GM13977 (cell line): ENCODE measurements around the gene ID2.

ENCODE experiments used
- DNase-seq: peaks from one replicate; pipeline ENCODE4 v3.0.0; 2012; ENCODE audit warnings: low spot score
- in situ Hi-C: fragments of 300-500 bp; cut with MboI; formaldehyde crosslinking; loops from one replicate; pipeline ENCODE4 v1.12.0; 2022; ENCODE audit warnings: low sequenced_read_pairs, low pct_unique_long_range_greater_than_20kb, mixed read lengths, inconsistent platforms; ENCODE audit not compliant: unreplicated experiment
- TF ChIP-seq, protein P1 (sequence below): IDR thresholded peaks from 2 replicates; pipeline ENCODE4 v1.5.1; 2012; ENCODE audit warnings: mild to moderate bottlenecking, control low read depth; ENCODE audit not compliant: insufficient read depth; ENCODE audit errors: extremely low read depth, missing control alignments

Gene ID2

DNA sequence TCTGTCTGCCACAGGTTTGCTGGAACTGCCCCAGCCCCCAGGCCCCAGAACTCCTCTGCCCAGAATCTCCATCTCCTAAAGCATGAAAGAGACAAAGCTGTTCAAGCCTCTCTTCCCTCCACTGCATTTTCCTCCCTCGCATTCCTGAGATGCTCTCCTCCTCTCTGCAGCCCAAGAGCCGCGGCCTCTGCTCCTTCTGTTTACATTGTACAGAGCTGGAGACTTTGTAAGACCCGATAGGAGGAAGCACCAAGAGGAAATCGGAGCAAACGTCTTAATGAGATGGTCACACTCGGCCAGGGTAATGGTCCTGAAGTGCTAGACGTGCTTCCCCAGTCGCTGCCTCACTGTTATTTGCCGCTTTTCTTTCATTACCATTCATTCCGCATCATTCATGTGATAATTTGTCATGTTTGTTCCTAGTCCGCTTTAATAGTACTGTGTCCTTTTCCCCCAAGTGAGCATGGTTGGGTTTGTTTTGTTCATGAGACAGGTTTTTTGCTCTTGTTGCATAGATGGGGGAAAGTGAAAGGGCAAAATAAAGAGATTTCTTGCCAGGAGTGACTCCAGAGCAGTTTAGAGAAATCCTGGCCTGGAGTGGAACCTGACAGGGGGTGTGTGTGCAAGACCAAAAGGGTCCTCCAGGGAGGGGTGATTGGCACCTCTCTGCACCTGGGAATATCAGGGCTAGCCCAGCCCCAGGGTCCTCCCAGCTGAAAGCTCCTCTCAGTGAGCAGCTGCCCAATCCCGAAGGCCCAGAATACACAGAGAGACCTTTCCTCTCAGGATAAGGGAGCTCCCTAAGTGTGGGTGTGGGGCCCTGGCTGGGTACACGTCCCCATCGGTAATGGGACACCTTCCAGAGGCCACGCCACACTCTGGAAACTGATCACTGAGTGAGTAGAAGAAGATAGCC is 44.9 kb upstream of the ID2 start:
- TF ChIP-seq, protein P1, sequence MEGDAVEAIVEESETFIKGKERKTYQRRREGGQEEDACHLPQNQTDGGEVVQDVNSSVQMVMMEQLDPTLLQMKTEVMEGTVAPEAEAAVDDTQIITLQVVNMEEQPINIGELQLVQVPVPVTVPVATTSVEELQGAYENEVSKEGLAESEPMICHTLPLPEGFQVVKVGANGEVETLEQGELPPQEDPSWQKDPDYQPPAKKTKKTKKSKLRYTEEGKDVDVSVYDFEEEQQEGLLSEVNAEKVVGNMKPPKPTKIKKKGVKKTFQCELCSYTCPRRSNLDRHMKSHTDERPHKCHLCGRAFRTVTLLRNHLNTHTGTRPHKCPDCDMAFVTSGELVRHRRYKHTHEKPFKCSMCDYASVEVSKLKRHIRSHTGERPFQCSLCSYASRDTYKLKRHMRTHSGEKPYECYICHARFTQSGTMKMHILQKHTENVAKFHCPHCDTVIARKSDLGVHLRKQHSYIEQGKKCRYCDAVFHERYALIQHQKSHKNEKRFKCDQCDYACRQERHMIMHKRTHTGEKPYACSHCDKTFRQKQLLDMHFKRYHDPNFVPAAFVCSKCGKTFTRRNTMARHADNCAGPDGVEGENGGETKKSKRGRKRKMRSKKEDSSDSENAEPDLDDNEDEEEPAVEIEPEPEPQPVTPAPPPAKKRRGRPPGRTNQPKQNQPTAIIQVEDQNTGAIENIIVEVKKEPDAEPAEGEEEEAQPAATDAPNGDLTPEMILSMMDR = no peak
- in situ Hi-C loops = no loop called here
- DNase-seq = no peak

DNA sequence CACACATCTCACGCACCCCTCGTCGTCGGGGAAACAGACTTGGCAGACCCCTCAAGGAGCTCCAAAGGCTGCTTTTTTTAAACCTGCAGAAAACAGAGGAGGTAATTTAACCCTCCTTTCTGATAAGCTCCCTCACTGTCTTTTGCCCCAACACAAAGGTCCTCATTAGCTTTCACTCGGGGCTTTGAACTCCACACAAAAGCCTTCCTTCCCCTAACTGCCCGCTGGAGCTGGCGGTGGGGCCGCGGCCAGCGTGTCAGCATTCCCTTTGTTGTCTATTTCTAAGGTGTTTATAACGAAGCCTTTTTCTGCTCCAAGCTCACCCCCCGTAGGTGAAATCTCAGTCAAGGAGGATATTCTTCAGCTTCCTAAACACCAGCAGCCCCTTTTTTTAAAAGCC is 43.5 kb upstream of the ID2 start:
- DNase-seq = no peak
- TF ChIP-seq, protein P1 = no peak
- in situ Hi-C loops = no loop called here

DNA sequence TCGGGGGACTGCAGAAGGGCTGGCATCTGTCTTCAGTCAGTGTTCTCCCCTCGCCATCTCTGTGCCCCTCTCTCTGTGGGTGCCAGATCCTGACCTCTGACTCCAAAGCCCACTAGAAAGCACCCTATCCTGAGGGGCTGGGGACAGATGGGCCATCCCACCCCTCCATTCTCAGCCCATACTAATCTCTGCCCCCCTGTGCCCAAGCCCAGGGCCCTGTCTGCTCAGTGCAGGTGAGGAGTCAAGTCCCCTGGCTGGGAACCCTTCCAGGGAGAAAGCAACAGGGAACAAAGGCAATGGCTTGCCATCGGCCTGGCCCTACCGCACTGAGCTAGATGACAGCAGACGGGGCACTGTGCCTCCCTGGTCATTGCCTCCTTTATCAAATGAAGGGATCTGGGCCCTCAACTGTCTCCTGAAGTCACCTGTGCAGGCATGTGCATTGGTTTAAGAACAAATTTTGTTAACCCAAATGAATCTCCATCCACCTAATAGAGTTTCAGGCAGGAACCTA is 42.7 kb upstream of the ID2 start:
- TF ChIP-seq, protein P1 = no peak
- in situ Hi-C loops = no loop called here
- no peak for DNase-seq

DNA sequence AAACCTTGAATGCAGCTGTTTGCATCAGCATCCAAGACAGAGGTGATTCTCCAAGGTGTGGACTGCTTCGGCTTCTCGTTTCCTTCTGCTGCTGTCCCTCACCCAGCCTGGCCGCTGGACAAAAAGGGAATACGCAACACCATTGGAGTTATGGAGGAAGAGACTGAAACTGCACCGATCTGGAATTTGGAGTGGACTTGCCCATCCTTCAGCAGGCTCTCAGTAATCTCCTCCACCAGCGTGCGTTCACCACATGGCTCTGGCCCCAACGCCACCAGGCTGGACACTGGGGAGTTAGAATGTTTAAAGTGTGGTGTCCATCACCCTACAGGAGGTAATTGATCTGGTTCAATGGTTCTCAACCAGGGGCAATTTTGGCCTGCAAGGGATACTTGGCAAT is 41.4 kb upstream of the ID2 start:
- TF ChIP-seq, protein P1 = no peak
- in situ Hi-C loops = no loop called here
- no peak for DNase-seq

DNA sequence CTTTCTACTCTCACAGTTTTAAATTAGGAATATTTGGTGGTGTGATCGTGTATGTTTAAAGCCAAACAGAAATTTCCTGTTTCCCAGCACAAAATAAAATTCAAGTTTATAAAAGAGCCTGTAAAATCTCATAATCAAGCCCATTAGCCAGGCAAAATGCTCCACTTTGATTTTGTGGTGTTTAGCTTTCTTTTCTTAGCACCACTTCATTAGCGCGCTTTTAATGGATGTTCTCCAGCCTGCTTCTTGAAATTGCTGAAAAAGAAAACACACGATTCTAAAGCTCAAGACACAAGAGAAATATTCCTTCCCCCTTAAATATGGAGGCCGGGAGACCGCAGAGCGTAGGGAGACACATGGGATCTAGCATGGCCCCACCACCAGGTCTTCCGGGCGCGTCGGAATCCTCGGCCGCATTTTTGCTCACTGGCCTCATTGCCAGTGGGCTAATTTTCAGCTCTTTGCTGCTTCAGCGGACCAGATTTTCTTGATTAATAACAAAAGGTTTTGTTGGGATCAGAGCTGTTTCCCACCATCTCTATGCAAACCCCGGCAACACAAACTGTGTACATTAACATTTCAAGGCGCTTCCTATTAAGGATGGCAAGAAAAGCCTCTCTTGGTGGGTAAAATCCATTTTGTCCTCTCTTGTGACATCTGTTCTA is 40.4 kb upstream of the ID2 start:
- TF ChIP-seq, protein P1 = no peak
- in situ Hi-C loops = no loop called here
- DNase-seq = no peak

DNA sequence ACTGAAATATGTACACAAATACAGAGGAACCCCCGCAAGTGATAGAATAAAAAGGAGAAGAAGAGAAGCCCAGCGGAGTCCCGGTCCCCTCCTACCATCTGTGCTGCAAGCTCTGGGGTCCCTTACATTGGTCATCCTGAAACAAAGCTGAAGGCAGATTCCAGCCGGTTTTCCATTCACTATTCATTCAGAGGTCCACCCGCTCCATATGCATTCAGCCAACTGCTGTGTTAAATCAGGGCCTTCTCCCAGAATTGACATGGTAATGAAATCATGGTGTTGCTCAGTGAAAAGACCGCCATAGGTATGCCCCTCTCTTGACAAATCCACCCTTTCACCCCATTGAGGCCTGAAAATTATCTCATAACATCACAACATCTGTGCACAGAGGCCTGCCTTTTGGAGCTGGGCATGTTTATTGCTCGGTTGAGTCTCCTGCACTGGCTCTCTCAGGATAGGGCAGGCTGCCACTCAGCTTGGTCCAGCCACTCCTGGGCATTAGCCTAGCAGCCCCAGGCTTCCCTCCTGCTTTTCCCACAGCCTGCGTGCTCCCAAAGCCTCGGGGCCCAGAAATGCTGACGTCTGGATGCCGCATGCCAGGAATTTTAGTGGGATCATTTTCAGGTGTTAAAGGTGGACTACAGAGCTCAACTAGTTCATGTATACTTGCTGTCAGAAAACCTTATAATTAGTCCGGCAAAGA is 39.3 kb upstream of the ID2 start:
- no peak for DNase-seq
- in situ Hi-C loops = no loop called here
- TF ChIP-seq, protein P1 = no peak
